IMR-90 (cell line): ENCODE results near the gene ITPR2. TPM values are rescaled to one million over a fixed set of nuclear protein-coding genes. Genes with fewer than 3 reads are reported as not detected.

Source experiments
- ATAC-seq: fragments of 200-7000 bp; cut with Tn5 transposase; 2 replicates; pipeline ENCODE4 v1.9.1; 2020; ENCODE audit warnings: low read depth, mild to moderate bottlenecking, moderate library complexity
- BruUV-seq: library from RNA; stranded (reverse); fragments of 400-500 nt; replicated peaks from 2 replicates; lab custom pipeline; 2021; lab: Mats Ljungman, UMichigan
- CTCF ChIA-PET: fragments of 300-600 bp; formaldehyde crosslinking; extraction: SDS; loops from one replicate; lab custom pipeline; 2021; ENCODE audit warnings: antibody characterized with exemption; lab: Yijun Ruan, JAX
- POLR2A ChIA-PET: fragments of 300-600 bp; sonication (Branson Sonifier 250); formaldehyde crosslinking; loops from one replicate; lab custom pipeline; 2022; ENCODE audit warnings: antibody characterized with exemption; ENCODE audit not compliant: unreplicated experiment; lab: Charles Lee
- DNase-seq: peaks from one replicate; pipeline ENCODE4 v3.0.0; 2013
- H2AFZ ChIP-seq: replicated peaks from 2 replicates; pipeline ENCODE3; 2013; ENCODE audit warnings: low read length, mild to moderate bottlenecking; ENCODE audit not compliant: poor library complexity
- H2AK5ac ChIP-seq: 2 replicates; pipeline ENCODE4 v1.6.1; 2013; ENCODE audit warnings: low read depth, low read length, inconsistent platforms
- H2AK9ac ChIP-seq: replicated peaks from 2 replicates; pipeline ENCODE3; 2013; ENCODE audit warnings: mild to moderate bottlenecking, low read depth, low read length, moderate library complexity; ENCODE audit not compliant: poor library complexity
- H2BK120ac ChIP-seq: 2 replicates; pipeline ENCODE4 v1.6.1; 2013; ENCODE audit warnings: low read depth, low read length, inconsistent platforms
- H2BK15ac ChIP-seq: 3 replicates; pipeline ENCODE4 v1.6.1; 2013; ENCODE audit warnings: low read depth, low read length, inconsistent platforms
- H2BK20ac ChIP-seq: 2 replicates; pipeline ENCODE4 v1.6.1; 2013; ENCODE audit warnings: low read depth, mild to moderate bottlenecking, inconsistent platforms, low read length, moderate library complexity
- H2BK5ac ChIP-seq: 2 replicates; pipeline ENCODE4 v1.6.1; 2013; ENCODE audit warnings: mild to moderate bottlenecking, low read depth, low read length, inconsistent platforms; ENCODE audit not compliant: poor library complexity, severe bottlenecking
- H3K14ac ChIP-seq: replicated peaks from 2 replicates; pipeline ENCODE4 v1.6.1; 2013; ENCODE audit warnings: low read depth, low read length, inconsistent platforms
- H3K18ac ChIP-seq: 2 replicates; pipeline ENCODE4 v1.6.1; 2013; ENCODE audit warnings: low read depth, low read length, control low read depth
- H3K23ac ChIP-seq: 2 replicates; pipeline ENCODE4 v1.6.1; 2013; ENCODE audit warnings: low read depth, low read length, inconsistent platforms
- H3K27ac ChIP-seq: 2 replicates; pipeline ENCODE4 v1.5.1; 2013; ENCODE audit warnings: mild to moderate bottlenecking, control low read depth, low read length; ENCODE audit not compliant: insufficient read depth
- H3K27me3 ChIP-seq: 2 replicates; pipeline ENCODE4 v1.6.1; 2013; ENCODE audit warnings: low read length; ENCODE audit not compliant: control insufficient read depth, insufficient read depth
- H3K36me3 ChIP-seq: 2 replicates; pipeline ENCODE4 v1.6.1; 2013; ENCODE audit warnings: low read length, mixed read lengths; ENCODE audit not compliant: control insufficient read depth, insufficient read depth
- H3K4ac ChIP-seq: 2 replicates; pipeline ENCODE4 v1.6.1; 2013; ENCODE audit warnings: low read depth, low read length, inconsistent platforms
- H3K4me1 ChIP-seq: 2 replicates; pipeline ENCODE4 v1.6.1; 2013; ENCODE audit warnings: low read length, mixed read lengths; ENCODE audit not compliant: control insufficient read depth, insufficient read depth
- H3K4me2 ChIP-seq: 2 replicates; pipeline ENCODE4 v1.6.1; 2013; ENCODE audit warnings: low read depth, mild to moderate bottlenecking, control low read depth, low read length, moderate library complexity
- H3K4me3 ChIP-seq: 2 replicates; pipeline ENCODE4 v1.5.1; 2013; ENCODE audit warnings: low read depth, mild to moderate bottlenecking, control low read depth, low read length, moderate library complexity; ENCODE audit not compliant: insufficient read depth
- H3K56ac ChIP-seq: 2 replicates; pipeline ENCODE4 v1.6.1; 2013; ENCODE audit warnings: low read length, inconsistent platforms; ENCODE audit not compliant: insufficient read depth; ENCODE audit errors: extremely low read depth
- H3K79me1 ChIP-seq, 2 experiments: 2 replicates each; pipeline ENCODE4 v1.6.1; 2013; ENCODE audit warnings: low read length in 2 of 2, inconsistent platforms in 1 of 2, low read depth in 1 of 2
- H3K9ac ChIP-seq: 2 replicates; pipeline ENCODE4 v1.6.1; 2013; ENCODE audit warnings: low read depth, low read length, control low read depth
- H3K9me1 ChIP-seq: 2 replicates; pipeline ENCODE4 v1.6.1; 2013; ENCODE audit warnings: low read length, inconsistent platforms; ENCODE audit not compliant: insufficient read depth
- H3K9me3 ChIP-seq: 2 replicates; pipeline ENCODE4 v1.6.1; 2013; ENCODE audit warnings: low read length; ENCODE audit not compliant: control insufficient read depth, insufficient read depth
- H4K20me1 ChIP-seq: 2 replicates; pipeline ENCODE4 v1.6.1; 2013; ENCODE audit warnings: low read length, inconsistent platforms; ENCODE audit not compliant: insufficient read depth
- H4K5ac ChIP-seq: 2 replicates; pipeline ENCODE4 v1.6.1; 2013; ENCODE audit warnings: mild to moderate bottlenecking, low read depth, low read length, control low read depth
- H4K8ac ChIP-seq, 2 experiments: 2 replicates each; pipeline ENCODE4 v1.6.1; 2013; ENCODE audit warnings: low read depth in 2 of 2, low read length in 2 of 2, control low read depth in 1 of 2, inconsistent platforms in 1 of 2
- H4K91ac ChIP-seq: 2 replicates; pipeline ENCODE4 v1.6.1; 2013; ENCODE audit warnings: low read depth, low read length, inconsistent platforms; ENCODE audit not compliant: insufficient read depth
- MAZ ChIP-seq: IDR thresholded peaks from 2 replicates; pipeline ENCODE4 v1.6.1; 2012; ENCODE audit warnings: low read depth, mild to moderate bottlenecking, low read length, improper control_type of control experiment, moderate library complexity, borderline replicate concordance
- RFX5 ChIP-seq: IDR thresholded peaks from 2 replicates; pipeline ENCODE4 v1.8.0; 2012; ENCODE audit warnings: low read depth, mild to moderate bottlenecking, low read length, moderate library complexity
- WGBS, 2 experiments: methylation state at CpG; one replicate each; pipeline versions ENCODE4 v1.1.5 to v1.1.7; 2013; ENCODE audit warnings: missing lambda C conversion rate in 2 of 2; ENCODE audit not compliant: insufficient read length in 1 of 2; ENCODE audit errors: extremely low coverage in 2 of 2; 5-methylcytosine and 5-hydroxymethylcytosine counted together
- dilution Hi-C: fragments of 300-500 bp; cut with HindIII; formaldehyde crosslinking; loops from one replicate; pipeline ENCODE4 v1.14.3; 2018; ENCODE audit warnings: low sequenced_read_pairs; ENCODE audit not compliant: unreplicated experiment
- in situ Hi-C: fragments of 300-500 bp; cut with MboI; formaldehyde crosslinking; loops from 3 replicates; pipeline ENCODE4 v1.14.3; 2019; ENCODE audit warnings: low sequenced_read_pairs, inconsistent platforms, mixed read lengths
- intact Hi-C: fragments of 100-400 bp; cut with micrococcal nuclease; formaldehyde crosslinking; loops from 2 replicates; pipeline ENCODE4 v1.10.0; 2022
- polyA plus RNA-seq, 3 experiments: library from polyadenylated mRNA; depleted of rRNA; stranded (reverse); fragments of >200 nt; gene quantifications; 2 replicates each; pipeline ENCODE4 v1.2.3, GENCODE V29; 2012; ENCODE audit warnings: low replicate concordance in 1 of 3
- total RNA-seq: library from RNA; depleted of rRNA; stranded (reverse); fragments of >200 nt; gene quantifications from 2 replicates; pipeline ENCODE4 v1.2.3, GENCODE V29; 2012

Gene ITPR2
- total and polyA plus RNA-seq, 2 of the 4 experiments (the other 2 are of a cell fraction): 1.2 to 9.0 TPM

DNA sequence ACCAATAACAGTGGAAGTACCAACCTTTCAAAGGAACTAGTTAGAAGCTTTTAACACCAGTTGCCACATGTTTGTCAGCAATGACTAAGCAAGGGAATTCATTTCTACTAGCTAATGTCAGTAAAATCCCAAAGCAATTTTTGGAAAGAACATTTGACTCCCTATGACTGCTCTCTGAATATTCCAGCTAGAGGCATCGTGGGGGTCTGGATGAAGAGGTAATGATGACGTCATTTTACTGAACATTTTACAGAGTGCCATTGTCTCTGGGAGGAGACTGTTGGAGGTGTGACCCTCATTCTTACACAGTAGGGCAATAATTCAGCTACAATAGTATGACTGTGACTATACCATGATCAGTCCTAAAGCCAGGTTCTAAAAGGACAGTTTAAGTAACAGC, 204.8 kb downstream of the ITPR2 start:
- H3K9me3 ChIP-seq: no peaks in the 10 kb centered on the region
- no peaks in the 10 kb centered on the region for H3K36me3 ChIP-seq
- H3K4me1 ChIP-seq: peaks cover 10% of the 10 kb centered on the region
- H3K56ac ChIP-seq: no peak overlapping the region
- in situ Hi-C loops (no loop called here), intact Hi-C loops (no loop called here), dilution Hi-C loops (no loop called here)
- H3K27ac ChIP-seq: no peak overlapping the region
- H4K8ac ChIP-seq: no peak overlapping the region
- DNase-seq (peak; percentile 39), ATAC-seq (no peak)
- POLR2A ChIA-PET: no interaction called here
- no peak overlapping the region for H2BK5ac ChIP-seq
- H3K14ac ChIP-seq: peak overlapping the region; percentile 16
- no peak overlapping the region for H2AK9ac ChIP-seq
- no peak overlapping the region for H2AFZ ChIP-seq
- H4K20me1 ChIP-seq: no peaks in the 10 kb centered on the region
- H3K9me1 ChIP-seq: peaks cover 15% of the 10 kb centered on the region
- no peaks in the 10 kb centered on the region for H3K27me3 ChIP-seq
- H3K4ac ChIP-seq: no peak overlapping the region
- TF ChIP-seq RFX5: no peak
- no peak for TF ChIP-seq MAZ
- no peak overlapping the region for H3K4me3 ChIP-seq
- no peak overlapping the region for H3K18ac ChIP-seq
- CTCF ChIA-PET: no interaction called here
- 0 out of 4 replicates have a peak, but pooled peaks cover 0 to 6% of the 10 kb centered on the region in 2 experiments for H3K79me1 ChIP-seq
- WGBS, 2 experiments: no CpG with 5 or more reads among the region's 2 CpGs
- H3K4me2 ChIP-seq: no peak overlapping the region
- peak overlapping the region; percentile 36; the same call in 1 of the 2 replicates for H2AK5ac ChIP-seq
- H4K5ac ChIP-seq: no peak overlapping the region
- BruUV-seq: no TSS peak
- H3K23ac ChIP-seq: no peak overlapping the region
- H4K91ac ChIP-seq: no peak overlapping the region
- H2BK15ac ChIP-seq: peak overlapping the region; percentile 1; the same call in 1 of the 3 replicates
- H2BK120ac ChIP-seq: no peak overlapping the region; the same call in 1 of the 2 replicates
- peak overlapping the region; percentile 27; the same call in 1 of the 2 replicates for H2BK20ac ChIP-seq
- no peak overlapping the region for H3K9ac ChIP-seq
